GM12878 (cell line): ENCODE results near the gene RBPMS2. TPM values are rescaled to one million over a fixed set of nuclear protein-coding genes. Genes with fewer than 3 reads are reported as not detected.

Source experiments
- ATAC-seq: fragments of 200-7000 bp; cut with Tn5 transposase; 3 replicates; pipeline ENCODE4 v1.9.1; 2020; ENCODE audit warnings: mild to moderate bottlenecking, moderate library complexity
- BruUV-seq: library from RNA; stranded (reverse); fragments of 400-500 nt; replicated peaks from 2 replicates; lab custom pipeline; 2021; lab: Mats Ljungman, UMichigan
- CTCF ChIA-PET: fragments of 300-600 bp; sonication (Branson Sonifier 250); formaldehyde crosslinking; extraction: SDS; loops from one replicate; lab custom pipeline; 2021; ENCODE audit warnings: inconsistent platforms; lab: Yijun Ruan, JAX
- POLR2A ChIA-PET: fragments of 350-600 bp; formaldehyde crosslinking; extraction: SDS; loops from one replicate; lab custom pipeline; 2021; ENCODE audit warnings: inconsistent platforms; lab: Charles Lee
- RAD21 ChIA-PET: fragments of 300-600 bp; sonication (Branson Sonifier 250); formaldehyde crosslinking; loops from one replicate; lab custom pipeline; 2023; ENCODE audit warnings: antibody characterized with exemption; ENCODE audit not compliant: unreplicated experiment; lab: Charles Lee
- SMC1A ChIA-PET: fragments of 300-600 bp; sonication (Branson Sonifier 250); formaldehyde crosslinking; loops from one replicate; lab custom pipeline; 2023; ENCODE audit not compliant: unreplicated experiment, uncharacterized antibody; lab: Charles Lee
- DNase-seq: peaks from one replicate; pipeline ENCODE4 v3.0.0-alpha.2; 2011; ENCODE audit warnings: low read depth, low spot score
- FAIRE-seq: peaks from 3 replicates; lab custom pipeline; 2011; peaks lifted over from hg19 to GRCh38; lab: Jason Lieb, UNC
- H2AFZ ChIP-seq: 2 replicates; pipeline ENCODE4 v1.6.0; 2011; ENCODE audit warnings: low read depth, low read length, control low read depth; ENCODE audit not compliant: control insufficient read depth
- H3K27ac ChIP-seq: 2 replicates; pipeline ENCODE4 v1.5.1; 2011; ENCODE audit warnings: control low read depth; ENCODE audit not compliant: control insufficient read depth, insufficient read depth
- H3K27me3 ChIP-seq, 2 experiments: replicated peaks in 1 of 2; 2 replicates each; pipeline versions ENCODE4 v1.6.0 to v1.6.1; 2011; ENCODE audit warnings: low read length in 1 of 2; ENCODE audit not compliant: control insufficient read depth in 2 of 2, insufficient read depth in 2 of 2
- H3K36me3 ChIP-seq, 2 experiments: 2 replicates each; pipeline ENCODE4 v1.5.1; 2011; ENCODE audit warnings: low read length in 1 of 2; ENCODE audit not compliant: control insufficient read depth in 2 of 2, insufficient read depth in 2 of 2
- H3K4me1 ChIP-seq: 2 replicates; pipeline ENCODE4 v1.6.1; 2011; ENCODE audit warnings: mild to moderate bottlenecking, low read length, moderate library complexity, mixed read lengths; ENCODE audit not compliant: control insufficient read depth, insufficient read depth
- H3K4me2 ChIP-seq: 2 replicates; pipeline ENCODE4 v1.6.0; 2011; ENCODE audit warnings: control low read depth; ENCODE audit not compliant: control insufficient read depth, insufficient read depth
- H3K4me3 ChIP-seq: fragments of 200-600 bp; sonication (generic); 2 replicates; pipeline ENCODE4 v1.5.1; 2016
- H3K79me2 ChIP-seq: 2 replicates; pipeline ENCODE4 v1.6.0; 2011; ENCODE audit warnings: low read length; ENCODE audit not compliant: control insufficient read depth, insufficient read depth
- H3K9ac ChIP-seq: 2 replicates; pipeline ENCODE4 v1.8.0; 2011; ENCODE audit warnings: low read length, control low read depth, mixed read lengths; ENCODE audit not compliant: control insufficient read depth, insufficient read depth
- H3K9me3 ChIP-seq: replicated peaks from 3 replicates; pipeline ENCODE4 v1.5.1; 2011; ENCODE audit warnings: mild to moderate bottlenecking, low read length; ENCODE audit not compliant: control insufficient read depth, insufficient read depth
- H4K20me1 ChIP-seq: 2 replicates; pipeline ENCODE4 v1.6.0; 2011; ENCODE audit not compliant: control insufficient read depth, insufficient read depth
- ATF7 ChIP-seq: fragments of 450-650 bp; IDR thresholded peaks from 2 replicates; pipeline ENCODE4 v1.6.1; 2016; ENCODE audit warnings: low read depth, mild to moderate bottlenecking
- CHD2 ChIP-seq: IDR thresholded peaks from 2 replicates; pipeline ENCODE4 v1.6.1; 2011; ENCODE audit warnings: low read depth, low read length, improper control_type of control experiment, borderline replicate concordance
- DPF2 ChIP-seq: fragments of 450-650 bp; IDR thresholded peaks from 2 replicates; pipeline ENCODE4 v1.6.1; 2017; ENCODE audit warnings: mild to moderate bottlenecking
- FOXK2 ChIP-seq: fragments of 450-650 bp; IDR thresholded peaks from 2 replicates; pipeline ENCODE4 v1.6.1; 2017; ENCODE audit warnings: mild to moderate bottlenecking, moderate library complexity
- GATAD2B ChIP-seq: fragments of 450-650 bp; conservative IDR thresholded peaks from 2 replicates; pipeline ENCODE4 v1.6.1; 2017; ENCODE audit warnings: low read depth, mild to moderate bottlenecking, moderate library complexity
- KLF5 ChIP-seq: fragments of 450-650 bp; IDR thresholded peaks from 2 replicates; pipeline ENCODE4 v1.6.1; 2014; ENCODE audit warnings: mild to moderate bottlenecking; ENCODE audit not compliant: partially characterized antibody
- MXI1 ChIP-seq: fragments of 150-350 bp; IDR thresholded peaks from 2 replicates; pipeline ENCODE4 v1.6.1; 2011; ENCODE audit warnings: low read depth, mild to moderate bottlenecking, inconsistent platforms, low read length, improper control_type of control experiment
- RCOR1 ChIP-seq: conservative IDR thresholded peaks from 2 replicates; pipeline ENCODE4 v1.6.1; 2012; ENCODE audit warnings: low read depth, low read length, improper control_type of control experiment
- SUZ12 ChIP-seq: fragments of 200-600 bp; sonication (generic); IDR thresholded peaks from one replicate; pipeline ENCODE4 v1.6.1; 2018; ENCODE audit warnings: antibody characterized with exemption, mild to moderate bottlenecking; ENCODE audit not compliant: unreplicated experiment
- ZNF207 ChIP-seq: fragments of 450-650 bp; IDR thresholded peaks from 2 replicates; pipeline ENCODE4 v1.6.1; 2014; ENCODE audit warnings: antibody characterized with exemption, mild to moderate bottlenecking, borderline replicate concordance
- ZNF24 ChIP-seq: fragments of 450-650 bp; IDR thresholded peaks from 2 replicates; pipeline ENCODE4 v1.6.1; 2017; ENCODE audit warnings: antibody characterized with exemption, mild to moderate bottlenecking
- ZNF384 ChIP-seq: IDR thresholded peaks from 2 replicates; pipeline ENCODE4 v1.6.1; 2012; ENCODE audit warnings: low read depth, mild to moderate bottlenecking, low read length, improper control_type of control experiment, borderline replicate concordance
- WGBS: methylation state at CpG from one replicate; pipeline ENCODE4 v1.1.6; 2016; ENCODE audit warnings: low lambda C conversion rate; ENCODE audit not compliant: insufficient replicate concordance, insufficient coverage; ENCODE audit errors: missing lambda C conversion rate; 5-methylcytosine and 5-hydroxymethylcytosine counted together
- in situ Hi-C: fragments of 300-500 bp; cut with MboI; formaldehyde crosslinking; loops from 9 replicates; pipeline ENCODE4 v1.14.3; 2018; ENCODE audit warnings: mixed read lengths
- intact Hi-C: fragments of 100-400 bp; cut with micrococcal nuclease; formaldehyde crosslinking; loops from one replicate; pipeline ENCODE4 v1.14.2; 2022; ENCODE audit not compliant: unreplicated experiment
- polyA plus RNA-seq, 11 experiments: library from polyadenylated mRNA; depleted of rRNA in 4 of 11; unstranded in 6 of 11; stranded (reverse) in 5 of 11; fragments of >200 nt; fragmentation: Nextera tagmentation in 4 of 11; fragmentation: Illumina TruSeq in 1 of 11; extraction: Ambion mirVana in 4 of 11; extraction: Trizol in 1 of 11; gene quantifications; 1 replicate in 1 of 11; 2 replicates in 10 of 11; pipeline versions ENCODE4 v1.2.1 to v1.2.3, GENCODE V29; 2011 to 2016; ENCODE audit warnings: inconsistent platforms in 2 of 11, missing spikeins in 2 of 11, low read depth in 1 of 11
- total RNA-seq, 4 experiments: library from RNA; depleted of rRNA in 3 of 4; stranded (reverse); fragments of >200 nt in 3 of 4; fragmentation: Illumina TruSeq in 1 of 4; extraction: Trizol in 1 of 4; gene quantifications; 2 replicates each; pipeline versions ENCODE4 v1.2.1 to v1.2.3, GENCODE V29; 2013 to 2021
- TF ChIP-seq, protein P1 (sequence below): IDR thresholded peaks from 2 replicates; pipeline ENCODE4 v1.6.1; 2011; ENCODE audit warnings: low read depth, mild to moderate bottlenecking, low read length, moderate library complexity, borderline replicate concordance; ENCODE audit errors: extremely low read depth
- TF ChIP-seq, protein P2 (sequence below): fragments of 450-650 bp; IDR thresholded peaks from 2 replicates; pipeline ENCODE4 v1.6.1; 2016; ENCODE audit warnings: mild to moderate bottlenecking
- TF ChIP-seq, protein P3 (sequence below): fragments of 450-650 bp; IDR thresholded peaks from 2 replicates; pipeline ENCODE4 v1.6.1; 2018; ENCODE audit warnings: borderline replicate concordance, mild to moderate bottlenecking; ENCODE audit not compliant: partially characterized antibody
- TF ChIP-seq, protein P4 (sequence below): IDR thresholded peaks from 2 replicates; pipeline ENCODE4 v1.6.1; 2012; ENCODE audit warnings: low read length, inconsistent platforms
- TF ChIP-seq, protein P5 (sequence below): fragments of 450-650 bp; IDR thresholded peaks from 2 replicates; pipeline ENCODE4 v1.6.1; 2016; ENCODE audit warnings: mild to moderate bottlenecking

Gene RBPMS2
- total and polyA plus RNA-seq, 10 of the 15 experiments (the other 5 are each of a cell fraction or from before 2014, with no cell fraction given) = 0.06 to 0.31 (median 0.19) TPM; not detected in 3

DNA sequence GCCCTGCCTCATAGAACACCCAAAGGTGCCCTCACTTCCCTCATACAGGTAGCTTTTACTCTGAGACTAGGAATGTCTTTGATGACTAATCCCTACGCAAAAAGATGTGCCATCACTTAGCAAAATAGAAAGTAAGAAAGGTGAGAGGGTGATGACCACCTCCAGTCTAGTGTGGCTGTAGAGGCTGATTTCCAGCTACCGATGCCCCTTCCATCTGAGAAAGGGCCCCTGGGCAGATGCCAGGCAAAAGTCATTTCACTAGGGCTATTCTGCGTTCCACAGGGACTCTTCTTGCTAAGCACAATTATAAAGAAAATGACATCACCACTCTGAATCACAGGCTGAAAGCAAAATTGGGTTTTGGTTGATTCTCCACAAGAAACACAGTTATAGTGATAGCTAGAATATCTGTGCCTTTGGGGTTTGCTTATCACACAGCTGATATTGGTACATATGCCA, 77.4 kb downstream of the RBPMS2 start:
- H2AFZ ChIP-seq = no peak overlapping the region
- H3K4me1 ChIP-seq = peaks cover 39% of the 10 kb centered on the region
- ChIA-PET RAD21 (interaction anchor here (0.6 to 6.1 kb wide), 8 partner anchors 11 to 197 kb away, joined by 3 to 41 read pairs (median 3); partner anchors contain the start of gene PIF1), SMC1A (interaction anchor here (0.8 to 5.6 kb wide), 9 partner anchors 10 to 254 kb away, joined by 3 to 41 read pairs (median 4); no protein-coding TSS in a partner anchor), CTCF (interaction anchor here (0.8 to 6.7 kb wide), 7 partner anchors 7 to 64 kb away, joined by 3 to 65 read pairs (median 5); no protein-coding TSS in a partner anchor), POLR2A (interaction anchor here (1.0 to 1.3 kb wide), 5 partner anchors 9 to 185 kb away, joined by 3 to 5 read pairs (median 4); no protein-coding TSS in a partner anchor)
- peaks cover 3% of the 10 kb centered on the region; the same call in 1 of the 2 replicates for H4K20me1 ChIP-seq
- intact Hi-C loops (no loop called here), in situ Hi-C loops (no loop called here)
- H3K4me3 ChIP-seq = 0 out of 2 replicates have a peak overlapping the region, but pooled peaks have one; percentile 7
- peaks cover 70% of the 10 kb centered on the region for H3K79me2 ChIP-seq
- H3K27ac ChIP-seq = no peak overlapping the region
- FAIRE-seq (no peak), ATAC-seq (peak; percentile 61), DNase-seq (no peak)
- WGBS = 0% methylated on average over 3 of the region's 3 CpGs
- peak overlapping the region; percentile 51 for H3K4me2 ChIP-seq
- H3K9ac ChIP-seq = no peak overlapping the region
- H3K36me3 ChIP-seq = peaks cover 2 to 6% of the 10 kb centered on the region in 2 experiments; a peak in 3 of 4 replicates
- no peaks in the 10 kb centered on the region for H3K27me3 ChIP-seq
- no peaks in the 10 kb centered on the region for H3K9me3 ChIP-seq
- BruUV-seq = no TSS peak
- TF ChIP-seq, protein P1, sequence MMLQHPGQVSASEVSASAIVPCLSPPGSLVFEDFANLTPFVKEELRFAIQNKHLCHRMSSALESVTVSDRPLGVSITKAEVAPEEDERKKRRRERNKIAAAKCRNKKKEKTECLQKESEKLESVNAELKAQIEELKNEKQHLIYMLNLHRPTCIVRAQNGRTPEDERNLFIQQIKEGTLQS = no peak
- TF ChIP-seq, protein P2, sequence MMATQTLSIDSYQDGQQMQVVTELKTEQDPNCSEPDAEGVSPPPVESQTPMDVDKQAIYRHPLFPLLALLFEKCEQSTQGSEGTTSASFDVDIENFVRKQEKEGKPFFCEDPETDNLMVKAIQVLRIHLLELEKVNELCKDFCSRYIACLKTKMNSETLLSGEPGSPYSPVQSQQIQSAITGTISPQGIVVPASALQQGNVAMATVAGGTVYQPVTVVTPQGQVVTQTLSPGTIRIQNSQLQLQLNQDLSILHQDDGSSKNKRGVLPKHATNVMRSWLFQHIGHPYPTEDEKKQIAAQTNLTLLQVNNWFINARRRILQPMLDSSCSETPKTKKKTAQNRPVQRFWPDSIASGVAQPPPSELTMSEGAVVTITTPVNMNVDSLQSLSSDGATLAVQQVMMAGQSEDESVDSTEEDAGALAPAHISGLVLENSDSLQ = no peak
- no peak for TF ChIP-seq GATAD2B
- TF ChIP-seq ZNF24 = no peak
- TF ChIP-seq ZNF384 = no peak
- TF ChIP-seq RCOR1 = no peak
- TF ChIP-seq KLF5 = no peak
- peak; percentile 93 for TF ChIP-seq ATF7
- no peak for TF ChIP-seq CHD2
- peak; percentile 38; the same call in 1 of the 2 replicates for TF ChIP-seq DPF2
- TF ChIP-seq, protein P3, sequence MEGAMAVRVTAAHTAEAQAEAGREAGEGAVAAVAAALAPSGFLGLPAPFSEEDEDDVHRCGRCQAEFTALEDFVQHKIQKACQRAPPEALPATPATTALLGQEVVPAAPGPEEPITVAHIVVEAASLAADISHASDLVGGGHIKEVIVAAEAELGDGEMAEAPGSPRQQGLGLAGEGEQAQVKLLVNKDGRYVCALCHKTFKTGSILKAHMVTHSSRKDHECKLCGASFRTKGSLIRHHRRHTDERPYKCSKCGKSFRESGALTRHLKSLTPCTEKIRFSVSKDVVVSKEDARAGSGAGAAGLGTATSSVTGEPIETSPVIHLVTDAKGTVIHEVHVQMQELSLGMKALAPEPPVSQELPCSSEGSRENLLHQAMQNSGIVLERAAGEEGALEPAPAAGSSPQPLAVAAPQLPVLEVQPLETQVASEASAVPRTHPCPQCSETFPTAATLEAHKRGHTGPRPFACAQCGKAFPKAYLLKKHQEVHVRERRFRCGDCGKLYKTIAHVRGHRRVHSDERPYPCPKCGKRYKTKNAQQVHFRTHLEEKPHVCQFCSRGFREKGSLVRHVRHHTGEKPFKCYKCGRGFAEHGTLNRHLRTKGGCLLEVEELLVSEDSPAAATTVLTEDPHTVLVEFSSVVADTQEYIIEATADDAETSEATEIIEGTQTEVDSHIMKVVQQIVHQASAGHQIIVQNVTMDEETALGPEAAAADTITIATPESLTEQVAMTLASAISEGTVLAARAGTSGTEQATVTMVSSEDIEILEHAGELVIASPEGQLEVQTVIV = no peak
- TF ChIP-seq, protein P4, sequence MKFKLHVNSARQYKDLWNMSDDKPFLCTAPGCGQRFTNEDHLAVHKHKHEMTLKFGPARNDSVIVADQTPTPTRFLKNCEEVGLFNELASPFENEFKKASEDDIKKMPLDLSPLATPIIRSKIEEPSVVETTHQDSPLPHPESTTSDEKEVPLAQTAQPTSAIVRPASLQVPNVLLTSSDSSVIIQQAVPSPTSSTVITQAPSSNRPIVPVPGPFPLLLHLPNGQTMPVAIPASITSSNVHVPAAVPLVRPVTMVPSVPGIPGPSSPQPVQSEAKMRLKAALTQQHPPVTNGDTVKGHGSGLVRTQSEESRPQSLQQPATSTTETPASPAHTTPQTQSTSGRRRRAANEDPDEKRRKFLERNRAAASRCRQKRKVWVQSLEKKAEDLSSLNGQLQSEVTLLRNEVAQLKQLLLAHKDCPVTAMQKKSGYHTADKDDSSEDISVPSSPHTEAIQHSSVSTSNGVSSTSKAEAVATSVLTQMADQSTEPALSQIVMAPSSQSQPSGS = peak; percentile 62
- no peak for TF ChIP-seq FOXK2
- no peak for TF ChIP-seq ZNF207
- no peak for TF ChIP-seq SUZ12
- TF ChIP-seq MXI1 = no peak
- TF ChIP-seq, protein P5, sequence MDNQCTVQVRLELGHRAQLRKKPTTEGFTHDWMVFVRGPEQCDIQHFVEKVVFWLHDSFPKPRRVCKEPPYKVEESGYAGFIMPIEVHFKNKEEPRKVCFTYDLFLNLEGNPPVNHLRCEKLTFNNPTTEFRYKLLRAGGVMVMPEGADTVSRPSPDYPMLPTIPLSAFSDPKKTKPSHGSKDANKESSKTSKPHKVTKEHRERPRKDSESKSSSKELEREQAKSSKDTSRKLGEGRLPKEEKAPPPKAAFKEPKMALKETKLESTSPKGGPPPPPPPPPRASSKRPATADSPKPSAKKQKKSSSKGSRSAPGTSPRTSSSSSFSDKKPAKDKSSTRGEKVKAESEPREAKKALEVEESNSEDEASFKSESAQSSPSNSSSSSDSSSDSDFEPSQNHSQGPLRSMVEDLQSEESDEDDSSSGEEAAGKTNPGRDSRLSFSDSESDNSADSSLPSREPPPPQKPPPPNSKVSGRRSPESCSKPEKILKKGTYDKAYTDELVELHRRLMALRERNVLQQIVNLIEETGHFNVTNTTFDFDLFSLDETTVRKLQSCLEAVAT = no peak
